Liver (tissue), 9 donors: ENCODE measurements around the gene ATF7. TPM values are rescaled to one million over a fixed set of nuclear protein-coding genes. Genes with fewer than 3 reads are reported as not detected.

Experiments
- DNase-seq: peaks from one replicate; pipeline ENCODE4 v3.0.0-alpha.2; 2017; ENCODE audit warnings: low spot score
- H3K27ac ChIP-seq, 2 donors: one replicate each; pipeline ENCODE4 v1.7.0; 2013; ENCODE audit warnings: inconsistent platforms in 2 of 2, low read length in 2 of 2, control low read depth in 1 of 2, low read depth in 1 of 2, mild to moderate bottlenecking in 1 of 2
- H3K27me3 ChIP-seq, 4 donors: one replicate each; pipeline versions ENCODE4 v1.6.1 to v1.7.0; 2013; ENCODE audit warnings: low read length in 3 of 4, inconsistent platforms in 1 of 4, mild to moderate bottlenecking in 1 of 4, moderate library complexity in 1 of 4; ENCODE audit not compliant: control insufficient read depth in 4 of 4, insufficient read depth in 4 of 4
- H3K36me3 ChIP-seq, 4 donors: one replicate each; pipeline versions ENCODE4 v1.6.1 to v1.7.0; 2013; ENCODE audit warnings: low read length in 3 of 4, mild to moderate bottlenecking in 3 of 4, low read depth in 1 of 4, moderate library complexity in 1 of 4; ENCODE audit not compliant: control insufficient read depth in 4 of 4, insufficient read depth in 3 of 4
- H3K4me1 ChIP-seq, 4 donors: one replicate each; pipeline versions ENCODE4 v1.6.1 to v1.7.0; 2013; ENCODE audit warnings: low read length in 3 of 4, mild to moderate bottlenecking in 3 of 4, moderate library complexity in 1 of 4; ENCODE audit not compliant: control insufficient read depth in 4 of 4, insufficient read depth in 4 of 4
- H3K4me3 ChIP-seq, 3 donors: one replicate each; pipeline versions ENCODE4 v1.6.1 to v1.7.0; 2013; ENCODE audit warnings: low read length in 3 of 3, control low read depth in 1 of 3, low read depth in 1 of 3, mild to moderate bottlenecking in 1 of 3
- H3K9ac ChIP-seq, 2 donors: one replicate each; pipeline ENCODE4 v1.7.0; 2013; ENCODE audit warnings: low read length in 2 of 2, mild to moderate bottlenecking in 2 of 2, moderate library complexity in 2 of 2, control low read depth in 1 of 2, low read depth in 1 of 2
- H3K9me3 ChIP-seq, 4 donors: one replicate each; pipeline versions ENCODE4 v1.6.1 to v1.7.0; 2013; ENCODE audit warnings: low read length in 3 of 4; ENCODE audit not compliant: control insufficient read depth in 4 of 4
- CTCF ChIP-seq: fragments of 150-350 bp; IDR thresholded peaks from 2 replicates; pipeline ENCODE4 v1.5.1; 2017; ENCODE audit warnings: improper control_type of control experiment, low read depth, low read length; ENCODE audit not compliant: missing input control
- EGR1 ChIP-seq, 2 donors: IDR thresholded peaks; 2 replicates each; pipeline ENCODE4 v1.6.1; 2016 to 2018; ENCODE audit warnings: antibody characterized with exemption in 2 of 2, low read depth in 2 of 2
- FOXA1 ChIP-seq: IDR thresholded peaks from 2 replicates; pipeline ENCODE4 v1.6.1; 2016; ENCODE audit warnings: antibody characterized with exemption
- FOXA2 ChIP-seq: IDR thresholded peaks from 2 replicates; pipeline ENCODE4 v1.6.1; 2016; ENCODE audit warnings: antibody characterized with exemption
- GABPA ChIP-seq, 2 donors: IDR thresholded peaks in 1 of 2; conservative IDR thresholded peaks in 1 of 2; 2 replicates each; pipeline ENCODE4 v1.6.1; 2016; ENCODE audit warnings: antibody characterized with exemption in 2 of 2, mild to moderate bottlenecking in 1 of 2, moderate library complexity in 1 of 2
- HNF4A ChIP-seq, 2 donors: conservative IDR thresholded peaks; 2 replicates each; pipeline ENCODE4 v1.6.1; 2016; ENCODE audit warnings: antibody characterized with exemption in 2 of 2, mild to moderate bottlenecking in 2 of 2
- HNF4G ChIP-seq: IDR thresholded peaks from 2 replicates; pipeline ENCODE4 v1.6.1; 2016; ENCODE audit warnings: antibody characterized with exemption
- JUND ChIP-seq, 2 donors: IDR thresholded peaks; 2 replicates each; pipeline ENCODE4 v1.6.1; 2016; ENCODE audit warnings: antibody characterized with exemption in 2 of 2
- MAX ChIP-seq: IDR thresholded peaks from 2 replicates; pipeline ENCODE4 v1.6.1; 2016; ENCODE audit warnings: antibody characterized with exemption
- NR2F2 ChIP-seq: IDR thresholded peaks from 2 replicates; pipeline ENCODE4 v1.6.1; 2016; ENCODE audit warnings: antibody characterized with exemption
- RAD21 ChIP-seq, 2 donors: IDR thresholded peaks; 2 replicates each; pipeline ENCODE4 v1.6.1; 2016; ENCODE audit warnings: antibody characterized with exemption in 2 of 2, mild to moderate bottlenecking in 2 of 2
- RXRA ChIP-seq, 2 donors: IDR thresholded peaks; 2 replicates each; pipeline ENCODE4 v1.6.1; 2017 to 2018; ENCODE audit warnings: antibody characterized with exemption in 2 of 2, mild to moderate bottlenecking in 1 of 2
- SP1 ChIP-seq: IDR thresholded peaks from 2 replicates; pipeline ENCODE4 v1.6.1; 2018; ENCODE audit warnings: antibody characterized with exemption, mild to moderate bottlenecking
- TAF1 ChIP-seq: conservative IDR thresholded peaks from 2 replicates; pipeline ENCODE4 v1.6.1; 2016; ENCODE audit warnings: antibody characterized with exemption, mild to moderate bottlenecking
- WGBS: extraction: QIAGEN DNeasy Blood & Tissue Kit; methylation state at CpG from one replicate; pipeline ENCODE4 v1.1.7; 2013; 5-methylcytosine and 5-hydroxymethylcytosine counted together
- polyA plus RNA-seq, 2 donors: library from polyadenylated mRNA; stranded (reverse) in 1 of 2; unstranded in 1 of 2; fragments of 200-250 nt in 1 of 2; fragments of >200 nt in 1 of 2; fragmentation: Nextera tagmentation in 1 of 2; extraction: Ambion mirVana in 1 of 2; gene quantifications; one replicate each; pipeline versions ENCODE4 v1.2.1 to v1.2.3, GENCODE V29; 2013 to 2015
- total RNA-seq, 2 donors: library from RNA; depleted of rRNA; stranded (reverse); fragments of >200 nt; gene quantifications; one replicate each; pipeline ENCODE4 v1.2.3, GENCODE V29; 2014
- TF ChIP-seq, protein P1 (sequence below): IDR thresholded peaks from 2 replicates; pipeline ENCODE4 v1.6.1; 2016; ENCODE audit warnings: antibody characterized with exemption, mild to moderate bottlenecking
- TF ChIP-seq, protein P2 (sequence below): IDR thresholded peaks from 2 replicates; pipeline ENCODE4 v1.6.1; 2016; ENCODE audit warnings: antibody characterized with exemption
- TF ChIP-seq, protein P3 (sequence below): IDR thresholded peaks from 2 replicates; pipeline ENCODE4 v1.6.1; 2016; ENCODE audit warnings: antibody characterized with exemption
- donor health status: healthy.
- donor health status: healthy.
- donor health status: healthy.
- donor health status: healthy.
- donor health status: healthy.

ATF7 gene
- total and polyA plus RNA-seq, 4 donors, result 5.3 to 14.5 (median 9.9) TPM

DNA sequence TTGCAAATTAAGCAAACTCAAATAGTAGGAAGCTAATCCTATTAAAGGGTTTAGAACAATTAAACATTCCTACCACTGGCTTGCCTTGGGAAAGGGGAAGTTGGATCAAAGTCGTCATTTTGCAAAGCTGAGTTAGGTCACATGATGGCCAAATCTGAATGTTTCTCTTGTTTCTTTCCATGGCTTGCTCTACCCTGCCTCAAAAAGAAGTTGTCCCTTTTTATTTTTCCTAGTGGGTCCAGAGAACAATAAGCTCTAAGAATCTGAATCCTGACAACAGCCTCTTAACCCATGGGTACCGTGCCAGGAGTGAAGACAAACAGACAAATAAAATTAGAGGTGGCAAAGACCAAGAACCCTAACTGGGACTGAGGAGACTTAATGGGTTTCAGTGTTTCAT lies 92.7 kb downstream of the ATF7 start:
- peaks cover 5 to 62% (median 46%) of the 10 kb centered on the region in 4 donors for H3K36me3 ChIP-seq
- H3K27ac ChIP-seq, result no peak overlapping the region
- no peak overlapping the region for H3K9ac ChIP-seq
- no peaks in the 10 kb centered on the region for H3K9me3 ChIP-seq
- no peak overlapping the region for H3K4me3 ChIP-seq
- H3K4me1 ChIP-seq, result peaks cover 1 to 7% (median 3%) of the 10 kb centered on the region in 4 donors
- TF ChIP-seq SP1 (no peak), NR2F2 (no peak), CTCF (no peak), GABPA (IDR thresholded peaks at IDR 0.05 in 1 of 2, conservative IDR thresholded peaks at IDR 0.05 in 1 of 2) (no peak), JUND (IDR thresholded peaks at IDR 0.05) (no peak), RXRA (IDR thresholded peaks at IDR 0.05) (no peak), MAX (no peak), EGR1 (IDR thresholded peaks at IDR 0.05; ENCODE audit: low read depth in 2 of 2) (no peak), HNF4A (conservative IDR thresholded peaks at IDR 0.05) (no peak)
- TF ChIP-seq, protein P1, sequence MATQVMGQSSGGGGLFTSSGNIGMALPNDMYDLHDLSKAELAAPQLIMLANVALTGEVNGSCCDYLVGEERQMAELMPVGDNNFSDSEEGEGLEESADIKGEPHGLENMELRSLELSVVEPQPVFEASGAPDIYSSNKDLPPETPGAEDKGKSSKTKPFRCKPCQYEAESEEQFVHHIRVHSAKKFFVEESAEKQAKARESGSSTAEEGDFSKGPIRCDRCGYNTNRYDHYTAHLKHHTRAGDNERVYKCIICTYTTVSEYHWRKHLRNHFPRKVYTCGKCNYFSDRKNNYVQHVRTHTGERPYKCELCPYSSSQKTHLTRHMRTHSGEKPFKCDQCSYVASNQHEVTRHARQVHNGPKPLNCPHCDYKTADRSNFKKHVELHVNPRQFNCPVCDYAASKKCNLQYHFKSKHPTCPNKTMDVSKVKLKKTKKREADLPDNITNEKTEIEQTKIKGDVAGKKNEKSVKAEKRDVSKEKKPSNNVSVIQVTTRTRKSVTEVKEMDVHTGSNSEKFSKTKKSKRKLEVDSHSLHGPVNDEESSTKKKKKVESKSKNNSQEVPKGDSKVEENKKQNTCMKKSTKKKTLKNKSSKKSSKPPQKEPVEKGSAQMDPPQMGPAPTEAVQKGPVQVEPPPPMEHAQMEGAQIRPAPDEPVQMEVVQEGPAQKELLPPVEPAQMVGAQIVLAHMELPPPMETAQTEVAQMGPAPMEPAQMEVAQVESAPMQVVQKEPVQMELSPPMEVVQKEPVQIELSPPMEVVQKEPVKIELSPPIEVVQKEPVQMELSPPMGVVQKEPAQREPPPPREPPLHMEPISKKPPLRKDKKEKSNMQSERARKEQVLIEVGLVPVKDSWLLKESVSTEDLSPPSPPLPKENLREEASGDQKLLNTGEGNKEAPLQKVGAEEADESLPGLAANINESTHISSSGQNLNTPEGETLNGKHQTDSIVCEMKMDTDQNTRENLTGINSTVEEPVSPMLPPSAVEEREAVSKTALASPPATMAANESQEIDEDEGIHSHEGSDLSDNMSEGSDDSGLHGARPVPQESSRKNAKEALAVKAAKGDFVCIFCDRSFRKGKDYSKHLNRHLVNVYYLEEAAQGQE, result no peak
- TF ChIP-seq, protein P2, sequence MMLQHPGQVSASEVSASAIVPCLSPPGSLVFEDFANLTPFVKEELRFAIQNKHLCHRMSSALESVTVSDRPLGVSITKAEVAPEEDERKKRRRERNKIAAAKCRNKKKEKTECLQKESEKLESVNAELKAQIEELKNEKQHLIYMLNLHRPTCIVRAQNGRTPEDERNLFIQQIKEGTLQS, result no peak
- TF ChIP-seq, protein P3, sequence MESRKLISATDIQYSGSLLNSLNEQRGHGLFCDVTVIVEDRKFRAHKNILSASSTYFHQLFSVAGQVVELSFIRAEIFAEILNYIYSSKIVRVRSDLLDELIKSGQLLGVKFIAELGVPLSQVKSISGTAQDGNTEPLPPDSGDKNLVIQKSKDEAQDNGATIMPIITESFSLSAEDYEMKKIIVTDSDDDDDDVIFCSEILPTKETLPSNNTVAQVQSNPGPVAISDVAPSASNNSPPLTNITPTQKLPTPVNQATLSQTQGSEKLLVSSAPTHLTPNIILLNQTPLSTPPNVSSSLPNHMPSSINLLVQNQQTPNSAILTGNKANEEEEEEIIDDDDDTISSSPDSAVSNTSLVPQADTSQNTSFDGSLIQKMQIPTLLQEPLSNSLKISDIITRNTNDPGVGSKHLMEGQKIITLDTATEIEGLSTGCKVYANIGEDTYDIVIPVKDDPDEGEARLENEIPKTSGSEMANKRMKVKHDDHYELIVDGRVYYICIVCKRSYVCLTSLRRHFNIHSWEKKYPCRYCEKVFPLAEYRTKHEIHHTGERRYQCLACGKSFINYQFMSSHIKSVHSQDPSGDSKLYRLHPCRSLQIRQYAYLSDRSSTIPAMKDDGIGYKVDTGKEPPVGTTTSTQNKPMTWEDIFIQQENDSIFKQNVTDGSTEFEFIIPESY, result no peak
- no peak for DNase-seq
- 83% methylated on average over 2 of the region's 2 CpGs for WGBS
- no peaks in the 10 kb centered on the region for H3K27me3 ChIP-seq

GRCh38 chr12:53532524-53533445 lies 93.4 kb downstream of the ATF7 start:
- peaks cover 5 to 64% (median 49%) of the 10 kb centered on the region in 4 donors for H3K36me3 ChIP-seq
- H3K9me3 ChIP-seq, result no peaks in the 10 kb centered on the region
- peaks cover 0 to 2% (median 0%) of the 10 kb centered on the region in 4 donors for H3K4me1 ChIP-seq
- DNase-seq, result no peak
- no peak overlapping the region for H3K9ac ChIP-seq
- H3K27ac ChIP-seq, result no peak overlapping the region
- WGBS, result 91% methylated on average over 7 of the region's 7 CpGs
- no peak overlapping the region for H3K4me3 ChIP-seq
- H3K27me3 ChIP-seq, result no peaks in the 10 kb centered on the region
- TF ChIP-seq, protein P2, result no peak
- TF ChIP-seq GABPA (IDR thresholded peaks at IDR 0.05 in 1 of 2, conservative IDR thresholded peaks at IDR 0.05 in 1 of 2) (no peak), NR2F2 (no peak), CTCF (no peak), FOXA2 (no peak), RAD21 (IDR thresholded peaks at IDR 0.05) (no peak), TAF1 (no peak), FOXA1 (no peak), MAX (no peak), JUND (IDR thresholded peaks at IDR 0.05) (no peak), EGR1 (IDR thresholded peaks at IDR 0.05; ENCODE audit: low read depth in 2 of 2) (no peak), HNF4G (no peak), SP1 (no peak)
